Measurements from ENCODE around the gene UVRAG.

GRCh38 chr11:76076749-76077148 lies 261.7 kb downstream of the UVRAG start:
- no peak for TF ChIP-seq POLR2A (IDR thresholded peaks at IDR 0.05)
- TF ChIP-seq, protein P1, sequence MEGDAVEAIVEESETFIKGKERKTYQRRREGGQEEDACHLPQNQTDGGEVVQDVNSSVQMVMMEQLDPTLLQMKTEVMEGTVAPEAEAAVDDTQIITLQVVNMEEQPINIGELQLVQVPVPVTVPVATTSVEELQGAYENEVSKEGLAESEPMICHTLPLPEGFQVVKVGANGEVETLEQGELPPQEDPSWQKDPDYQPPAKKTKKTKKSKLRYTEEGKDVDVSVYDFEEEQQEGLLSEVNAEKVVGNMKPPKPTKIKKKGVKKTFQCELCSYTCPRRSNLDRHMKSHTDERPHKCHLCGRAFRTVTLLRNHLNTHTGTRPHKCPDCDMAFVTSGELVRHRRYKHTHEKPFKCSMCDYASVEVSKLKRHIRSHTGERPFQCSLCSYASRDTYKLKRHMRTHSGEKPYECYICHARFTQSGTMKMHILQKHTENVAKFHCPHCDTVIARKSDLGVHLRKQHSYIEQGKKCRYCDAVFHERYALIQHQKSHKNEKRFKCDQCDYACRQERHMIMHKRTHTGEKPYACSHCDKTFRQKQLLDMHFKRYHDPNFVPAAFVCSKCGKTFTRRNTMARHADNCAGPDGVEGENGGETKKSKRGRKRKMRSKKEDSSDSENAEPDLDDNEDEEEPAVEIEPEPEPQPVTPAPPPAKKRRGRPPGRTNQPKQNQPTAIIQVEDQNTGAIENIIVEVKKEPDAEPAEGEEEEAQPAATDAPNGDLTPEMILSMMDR (IDR thresholded peaks at IDR 0.05), result no peak
